Kidney (tissue), 14 donors: ENCODE results near the gene MBD5. TPM values are rescaled to one million over a fixed set of nuclear protein-coding genes. Genes with fewer than 3 reads are reported as not detected.
A peak's percentile ranks its signal among the peaks of the same experiment; 100 is the strongest.
"Not testable (repeated sequence)": the region's sequence is repeated elsewhere in the genome, so short reads cannot be mapped to it uniquely, and the experiment has no call there.

ENCODE experiments used
- DNase-seq, 5 donors: peaks; one replicate each; pipeline ENCODE4 v3.0.0-alpha.2; 2013 to 2020
- FAIRE-seq: peaks from 2 replicates; lab custom pipeline; 2012; peaks lifted over from hg19 to GRCh38; lab: Jason Lieb, UNC
- H3K27ac ChIP-seq, 2 donors: one replicate each; pipeline ENCODE4 v1.7.0; 2013; ENCODE audit warnings: low read depth in 2 of 2, low read length in 2 of 2, inconsistent platforms in 1 of 2
- H3K27me3 ChIP-seq: one replicate; pipeline ENCODE4 v1.7.1; 2013; ENCODE audit warnings: low read length, inconsistent platforms; ENCODE audit not compliant: control insufficient read depth, insufficient read depth
- H3K36me3 ChIP-seq, 3 donors: one replicate each; pipeline versions ENCODE4 v1.7.0 to v1.7.1; 2013; ENCODE audit warnings: low read length in 3 of 3, control low read depth in 1 of 3, inconsistent platforms in 1 of 3; ENCODE audit not compliant: insufficient read depth in 3 of 3, control insufficient read depth in 2 of 3
- H3K4me1 ChIP-seq, 3 donors: one replicate each; pipeline versions ENCODE4 v1.7.0 to v1.7.1; 2013; ENCODE audit warnings: low read length in 3 of 3, inconsistent platforms in 1 of 3, low read depth in 1 of 3; ENCODE audit not compliant: control insufficient read depth in 2 of 3, insufficient read depth in 2 of 3
- H3K4me3 ChIP-seq, 3 donors: one replicate each; pipeline versions ENCODE4 v1.7.0 to v1.8.1; 2013; ENCODE audit warnings: low read length in 3 of 3, control low read depth in 1 of 3, inconsistent platforms in 1 of 3
- H3K9ac ChIP-seq, 3 donors: one replicate each; pipeline versions ENCODE4 v1.7.0 to v1.7.1; 2013; ENCODE audit warnings: low read length in 3 of 3, control low read depth in 1 of 3, inconsistent platforms in 1 of 3
- H3K9me3 ChIP-seq, 3 donors: one replicate each; pipeline versions ENCODE4 v1.7.0 to v1.7.1; 2013; ENCODE audit warnings: low read length in 3 of 3, control low read depth in 1 of 3, inconsistent platforms in 1 of 3; ENCODE audit not compliant: control insufficient read depth in 2 of 3, insufficient read depth in 1 of 3
- CTCF ChIP-seq: IDR thresholded peaks from 3 replicates; pipeline ENCODE4 v1.5.1; 2012; ENCODE audit warnings: mild to moderate bottlenecking, moderate library complexity, borderline replicate concordance; ENCODE audit not compliant: insufficient read depth; ENCODE audit errors: extremely low read depth
- intact Hi-C: fragments of 100-400 bp; cut with DNase I; formaldehyde crosslinking; loops from one replicate; pipeline ENCODE4 v1.11.1; 2022
- polyA plus RNA-seq: library from polyadenylated mRNA; stranded (reverse); fragments of 350-450 nt; fragmentation: Illumina TruSeq; extraction: RNeasy Lipid Tissue Mini Kit (QIAGEN cat#74804); gene quantifications from one replicate; pipeline ENCODE4 v1.2.3, GENCODE V29; 2014; ENCODE audit warnings: low read depth, low replicate concordance; ENCODE audit not compliant: insufficient read depth
- total RNA-seq: library from RNA; stranded (reverse); fragmentation: NEBNext Ultra II Directional; extraction: Animal tissue kit (Norgen Biotek cat#: 25700); gene quantifications from one replicate; pipeline ENCODE4 v1.2.1, GENCODE V29; 2021
- donor health status: control.
- donor health status: control.
- donor health status: control.
- donor health status: control.
- donor health status: control.
- donor health status: DM: yes; HTN: yes; CAD: no.
- donor health status: Normal renal cell carcinoma (clear cell type).

The MBD5 gene
- total and polyA plus RNA-seq, 2 donors from 2014 or later: 6.9 to 66.8 TPM

- Histone ChIP-seq H3K27me3 (no peaks in the 10 kb centered on the region), H3K36me3 (no peaks in the 10 kb centered on the region), H3K27ac (no peak overlapping the region), H3K4me1 (peaks cover 0 to 4% (median 0%) of the 10 kb centered on the region in 3 donors), H3K9ac (no peak overlapping the region), H3K9me3 (no peaks in the 10 kb centered on the region), H3K4me3 (no peak overlapping the region)
- no peak for TF ChIP-seq CTCF
- intact Hi-C loops: no loop called here
- no peak for FAIRE-seq
- DNase-seq: no peak
These were observed 14.5 kb upstream of the MBD5 start for GRCh38 chr2:148006249-148007007.

DNA sequence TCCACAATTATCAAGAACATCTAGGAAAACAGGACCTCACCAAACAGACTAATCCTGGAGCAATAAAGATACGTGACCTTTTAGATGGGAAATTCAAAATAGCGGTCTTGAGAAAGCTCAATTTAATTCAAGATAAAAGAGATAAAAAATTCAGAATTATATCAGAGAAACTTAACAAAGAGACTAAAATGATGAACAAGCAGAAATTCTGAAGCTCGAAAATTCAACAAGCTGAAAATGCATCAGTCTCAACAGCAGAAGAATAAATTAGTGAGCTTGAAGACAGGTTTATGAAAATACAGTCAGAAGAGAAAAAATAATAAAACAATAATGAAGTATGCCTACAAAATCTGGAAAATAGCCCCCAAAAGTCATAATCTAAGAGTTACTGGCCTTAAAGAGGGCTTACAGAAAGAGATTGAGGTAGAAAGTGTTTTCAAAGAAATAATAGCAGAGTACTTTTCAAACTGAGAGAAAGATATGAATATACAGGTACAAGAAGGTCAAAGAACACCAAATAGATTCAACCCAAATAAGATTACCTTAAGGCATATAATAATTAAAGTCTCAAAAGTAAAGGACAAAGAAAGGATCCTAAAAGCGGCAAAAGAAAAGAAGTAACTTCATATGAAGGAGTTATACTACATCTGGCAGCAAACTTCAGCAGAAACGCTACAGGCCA, 13.5 kb upstream of the MBD5 start:
- intact Hi-C loops: no loop called here
- FAIRE-seq: no peak
- no peaks in the 10 kb centered on the region for H3K36me3 ChIP-seq

DNA sequence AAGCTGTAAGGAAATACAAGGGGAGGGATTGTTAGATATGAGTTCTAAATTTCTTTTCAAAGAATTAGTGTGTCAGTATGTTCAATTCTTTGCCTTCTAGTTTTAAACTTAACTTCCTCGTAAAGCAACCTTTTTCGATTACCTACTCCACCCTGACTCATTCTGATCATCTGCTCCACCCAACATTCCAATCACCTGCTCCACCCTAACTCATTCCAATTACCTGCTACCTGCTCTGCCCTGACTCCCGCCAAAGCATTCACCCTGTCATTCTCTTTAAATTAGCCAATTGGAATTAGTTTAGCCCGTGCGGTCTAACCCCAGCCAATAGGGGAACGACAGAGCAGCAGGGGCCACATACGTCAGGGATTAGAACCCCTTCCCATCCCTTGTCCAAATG, 12.5 kb upstream of the MBD5 start:
- DNase-seq, H3K9ac ChIP-seq, H3K9me3 ChIP-seq, H3K4me3 ChIP-seq, H3K27me3 ChIP-seq, H3K4me1 ChIP-seq, H3K27ac ChIP-seq, FAIRE-seq, intact Hi-C loops, H3K36me3 ChIP-seq: not testable (repeated sequence)

More for the DNA sequence above, 13.5 kb upstream of the MBD5 start:
- peaks cover 0 to 4% (median 0%) of the 10 kb centered on the region in 3 donors for H3K4me1 ChIP-seq
- no peaks in the 10 kb centered on the region for H3K27me3 ChIP-seq
- no peak overlapping the region for H3K9ac ChIP-seq
- no peaks in the 10 kb centered on the region for H3K9me3 ChIP-seq
- no peak for DNase-seq
- no peak overlapping the region for H3K4me3 ChIP-seq
- TF ChIP-seq CTCF: no peak
- H3K27ac ChIP-seq: no peak overlapping the region

DNA sequence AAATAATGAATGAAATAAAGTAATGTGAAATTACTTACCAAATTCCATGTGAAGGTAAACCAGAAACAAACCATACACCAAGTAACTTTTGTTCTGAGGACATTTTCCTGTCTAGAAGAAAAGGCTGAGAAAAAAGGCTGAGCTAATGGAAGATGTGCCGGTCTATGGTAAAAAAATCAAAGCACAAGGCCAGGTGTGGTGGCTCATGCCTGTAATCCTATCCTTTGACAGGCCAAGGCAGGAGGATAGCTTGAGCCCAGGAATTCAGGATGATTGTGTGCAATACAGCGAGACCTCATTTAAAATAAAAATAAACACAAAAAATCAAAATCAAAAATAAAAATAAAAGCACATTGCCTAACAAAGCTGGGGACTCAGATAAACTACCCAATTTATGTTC, 7.0 kb upstream of the MBD5 start:
- peak in 4 of 5 donors; percentile 66 to 86 (median 73) for DNase-seq
- intact Hi-C loops: no loop called here
- no peak overlapping the region for H3K9ac ChIP-seq
- H3K27ac ChIP-seq: no peak overlapping the region
- no peaks in the 10 kb centered on the region for H3K27me3 ChIP-seq
- H3K36me3 ChIP-seq: no peaks in the 10 kb centered on the region
- no peak for TF ChIP-seq CTCF
- no peak for FAIRE-seq
- peaks cover 0 to 5% (median 0%) of the 10 kb centered on the region in 3 donors for H3K4me1 ChIP-seq
- no peaks in the 10 kb centered on the region for H3K9me3 ChIP-seq
- no peak overlapping the region for H3K4me3 ChIP-seq
